NCI-H510A (cell line): ENCODE measurements around the gene FGFRL1.

Source experiments
- DNase-seq: peaks from one replicate; lab custom pipeline; 2025; lab: John Stamatoyannopoulos, UW

Gene FGFRL1

DNA sequence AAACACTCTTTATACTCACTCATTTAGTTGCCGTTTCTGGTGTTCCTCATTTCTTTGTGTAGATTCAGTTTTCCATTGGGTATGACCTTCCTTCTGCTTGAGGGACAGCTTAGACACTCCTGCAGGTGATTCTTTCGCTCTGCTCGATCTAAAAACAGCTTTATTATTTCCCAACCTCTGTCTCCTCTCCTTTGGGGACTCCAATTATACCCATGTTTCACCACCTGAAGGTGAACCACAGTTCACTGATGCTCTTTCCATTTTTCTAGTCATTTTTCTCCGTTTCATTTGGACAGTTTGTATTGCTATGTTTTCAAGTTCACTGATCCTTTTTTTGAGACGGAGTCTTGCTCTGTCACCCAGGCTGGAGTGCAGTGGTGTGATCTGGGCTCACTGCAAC, 4.6 kb upstream of the FGFRL1 start:
- DNase-seq, result no peak

DNA sequence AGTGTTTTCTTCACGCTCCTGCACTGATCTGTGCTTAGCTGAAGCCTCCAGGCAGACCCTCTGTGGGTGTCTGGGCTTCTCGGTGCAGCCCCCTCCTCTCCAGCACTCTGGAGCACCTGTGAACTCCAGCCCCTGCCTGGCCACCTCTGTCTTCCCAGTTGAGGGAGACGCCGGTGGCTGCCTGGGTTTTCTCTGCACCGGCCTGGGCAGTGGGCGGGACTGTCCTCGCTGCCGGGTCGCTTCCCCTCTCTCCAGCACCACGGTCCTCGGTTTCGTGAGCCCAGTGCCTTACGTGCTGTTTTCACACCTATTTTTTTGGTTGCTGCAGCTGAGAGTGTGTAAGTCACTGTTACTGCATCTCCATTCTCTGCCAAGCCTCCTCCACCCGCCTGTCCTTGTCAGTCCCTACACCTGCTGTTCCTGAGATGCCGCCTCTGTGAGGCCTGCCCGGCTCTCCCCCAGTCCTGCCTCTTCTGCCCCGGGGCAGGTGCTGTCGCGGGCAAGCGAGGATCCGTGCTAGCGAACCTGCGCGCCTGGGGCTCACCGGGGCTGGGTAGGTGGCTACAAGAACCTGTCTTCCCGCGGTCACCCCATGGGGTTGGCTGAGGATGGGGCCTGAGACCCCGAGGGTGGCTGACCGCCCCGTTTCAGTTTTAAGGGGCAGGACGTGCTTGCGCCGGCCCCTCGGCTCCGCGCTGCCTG, 2.4 kb upstream of the FGFRL1 start:
- DNase-seq, result no peak

DNA sequence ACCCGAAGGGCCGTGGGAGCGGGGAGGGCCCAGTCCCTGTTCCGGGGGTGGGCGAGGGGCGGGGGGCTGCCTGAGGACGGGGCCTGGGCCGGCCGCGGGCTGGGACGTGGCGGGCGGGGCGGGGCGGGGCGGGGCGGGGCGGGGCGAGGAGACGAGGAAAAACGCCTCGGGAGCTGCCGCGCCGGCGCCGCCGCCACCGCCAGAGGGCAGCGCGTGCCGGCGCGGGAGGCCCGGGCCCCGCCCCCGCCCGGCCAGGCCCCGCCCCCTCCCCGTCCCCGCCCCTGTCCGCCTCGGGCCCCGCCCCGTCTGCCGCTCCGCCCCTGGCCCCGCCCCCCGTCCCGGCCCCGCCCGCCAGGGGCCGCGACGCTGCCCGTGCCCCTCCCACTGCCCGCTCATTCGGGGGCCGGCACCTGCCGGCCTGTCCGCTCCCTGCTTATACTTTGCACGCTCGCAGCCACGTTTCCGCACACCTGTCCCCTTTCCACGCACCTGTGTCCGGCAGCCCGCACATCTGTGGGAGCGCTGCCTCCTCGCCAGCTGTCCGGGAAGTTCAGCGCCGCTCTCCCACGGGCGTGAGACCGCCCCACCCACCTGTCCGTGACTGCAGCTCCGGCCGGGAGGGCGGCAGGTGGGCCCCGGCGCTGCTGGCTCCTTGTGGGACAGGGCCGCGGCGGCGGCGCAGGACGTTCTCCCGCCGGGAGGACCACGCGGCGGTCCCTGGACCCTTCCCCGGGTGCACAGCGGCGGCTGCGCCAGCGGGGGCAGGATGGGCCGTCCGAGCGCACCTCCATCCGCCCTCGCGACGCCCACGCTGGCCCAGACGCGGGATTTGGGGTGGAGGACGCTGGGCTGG, 1.7 kb upstream of the FGFRL1 start:
- no peak for DNase-seq

DNA sequence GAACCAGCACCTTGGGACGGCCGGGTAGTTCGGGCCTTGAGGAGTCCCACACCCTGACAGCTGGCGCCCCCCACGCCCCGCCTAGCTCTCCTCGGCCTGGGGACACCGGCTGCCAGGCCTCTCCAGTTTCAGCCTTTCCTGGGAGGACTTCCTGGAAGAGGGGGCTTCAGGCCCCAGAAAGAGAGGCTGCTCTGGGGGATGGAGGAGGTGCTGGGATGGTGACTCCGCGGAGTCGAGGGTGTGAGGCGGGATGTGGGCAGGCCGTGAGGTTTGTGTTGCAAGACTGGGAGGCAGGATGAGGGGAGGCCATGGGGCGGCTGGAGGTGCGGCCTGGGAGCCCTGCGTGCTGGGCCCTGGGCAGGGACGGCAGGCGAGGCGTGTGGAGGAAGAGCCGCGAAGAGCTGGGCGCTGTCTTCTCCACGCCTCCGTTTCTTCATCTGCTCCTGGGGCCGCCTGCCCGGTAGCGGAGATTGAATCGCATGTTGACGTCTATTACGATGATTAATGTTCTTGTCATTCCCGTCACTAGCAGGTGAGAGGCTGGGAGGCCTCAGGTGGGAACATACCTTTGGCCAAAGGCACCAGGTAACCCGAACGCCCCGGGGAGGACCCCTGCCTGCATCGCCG, 918 bp upstream of the FGFRL1 start:
- no peak for DNase-seq

DNA sequence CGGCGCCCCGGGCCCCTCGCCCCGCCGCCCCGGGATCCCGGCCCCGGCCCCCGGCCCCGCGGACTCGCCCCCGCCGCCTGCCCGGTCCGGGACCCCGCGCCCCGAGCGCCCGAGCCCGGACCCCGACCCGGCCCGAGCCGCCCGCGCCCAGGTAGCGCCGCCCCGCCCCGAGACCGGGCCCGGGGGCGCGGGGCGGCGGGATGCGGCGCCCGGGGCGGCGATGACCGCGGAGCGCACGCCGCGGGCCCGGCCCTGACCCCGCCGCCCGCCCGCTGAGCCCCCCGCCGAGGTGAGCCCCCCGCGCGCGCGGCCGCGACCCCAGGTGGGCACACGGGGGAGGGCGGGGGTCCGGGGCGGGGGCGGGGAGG, 224 bp downstream of the FGFRL1 start:
- DNase-seq, result no peak

DNA sequence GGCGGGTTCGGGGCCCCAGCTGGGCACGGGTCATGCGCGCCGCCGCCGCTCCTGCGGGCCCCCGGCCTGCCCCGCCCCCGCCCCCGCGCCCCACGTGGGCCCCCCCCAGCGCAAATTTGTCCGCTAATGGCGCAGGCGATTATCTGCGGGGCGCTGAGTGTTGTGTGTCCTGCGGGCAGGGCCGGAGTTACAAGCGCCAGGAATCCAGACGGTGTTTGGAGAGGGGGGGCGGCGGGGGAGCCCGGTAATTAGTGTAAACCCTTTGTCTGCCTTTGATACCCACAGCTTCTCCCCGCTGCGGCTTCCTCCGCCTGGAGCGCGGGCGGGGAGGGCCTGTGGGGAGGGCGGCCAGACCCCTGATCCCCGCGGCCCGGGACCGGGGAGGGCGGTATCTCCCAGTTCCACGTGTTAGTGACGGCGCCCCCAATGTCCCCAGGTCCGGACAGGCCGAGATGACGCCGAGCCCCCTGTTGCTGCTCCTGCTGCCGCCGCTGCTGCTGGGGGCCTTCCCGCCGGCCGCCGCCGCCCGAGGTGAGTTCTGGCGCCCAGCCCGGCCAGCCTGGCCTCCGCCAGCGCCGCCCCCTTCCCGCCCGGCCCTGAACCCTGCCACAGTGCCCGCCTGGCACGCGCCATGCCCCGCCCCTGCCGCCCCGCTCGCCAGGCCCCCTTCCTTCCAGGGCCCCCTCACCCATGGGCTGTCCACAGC, 761 bp downstream of the FGFRL1 start:
- DNase-seq, result no peak

DNA sequence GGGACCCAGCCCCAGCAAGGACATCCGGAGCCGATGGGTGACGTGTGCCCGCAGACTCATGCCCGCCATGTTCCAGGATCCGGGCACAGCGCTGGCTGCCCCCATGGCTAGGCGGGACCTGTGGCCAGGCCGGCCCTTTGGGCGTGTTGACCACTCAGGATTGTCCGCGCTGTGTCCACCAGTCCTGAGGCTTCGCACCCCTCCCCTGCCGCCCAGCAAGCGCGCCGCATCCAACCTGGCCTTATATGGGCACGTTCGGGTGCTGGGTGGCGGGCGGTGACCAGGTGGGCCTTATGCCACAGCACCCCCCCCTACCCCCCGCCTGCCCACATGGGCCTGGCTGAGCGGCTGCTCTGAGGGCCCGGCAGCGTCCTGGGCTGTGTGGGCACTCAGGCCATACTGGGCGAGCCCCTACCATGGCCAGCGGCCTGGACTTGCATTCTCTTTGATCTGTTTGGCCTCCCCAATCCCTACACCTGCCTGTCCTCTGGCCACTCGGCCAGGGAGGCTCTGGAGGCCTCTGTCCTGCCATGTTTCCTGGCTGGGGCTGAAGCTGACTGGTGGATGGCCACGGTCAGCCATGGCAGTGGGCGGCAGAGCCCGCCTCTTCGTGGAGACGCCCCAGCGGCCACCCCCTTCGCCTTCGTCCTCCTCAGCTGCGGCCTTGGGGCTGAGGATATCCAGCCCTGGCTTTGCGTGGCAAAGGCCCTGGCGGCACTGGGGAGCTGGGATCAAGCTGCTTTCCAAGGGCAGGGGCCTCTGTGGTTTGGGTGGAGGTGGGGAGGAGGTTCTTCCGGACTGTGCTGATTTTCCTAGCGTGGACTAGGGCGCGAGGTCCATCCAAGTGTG, 2.0 kb downstream of the FGFRL1 start:
- no peak for DNase-seq

DNA sequence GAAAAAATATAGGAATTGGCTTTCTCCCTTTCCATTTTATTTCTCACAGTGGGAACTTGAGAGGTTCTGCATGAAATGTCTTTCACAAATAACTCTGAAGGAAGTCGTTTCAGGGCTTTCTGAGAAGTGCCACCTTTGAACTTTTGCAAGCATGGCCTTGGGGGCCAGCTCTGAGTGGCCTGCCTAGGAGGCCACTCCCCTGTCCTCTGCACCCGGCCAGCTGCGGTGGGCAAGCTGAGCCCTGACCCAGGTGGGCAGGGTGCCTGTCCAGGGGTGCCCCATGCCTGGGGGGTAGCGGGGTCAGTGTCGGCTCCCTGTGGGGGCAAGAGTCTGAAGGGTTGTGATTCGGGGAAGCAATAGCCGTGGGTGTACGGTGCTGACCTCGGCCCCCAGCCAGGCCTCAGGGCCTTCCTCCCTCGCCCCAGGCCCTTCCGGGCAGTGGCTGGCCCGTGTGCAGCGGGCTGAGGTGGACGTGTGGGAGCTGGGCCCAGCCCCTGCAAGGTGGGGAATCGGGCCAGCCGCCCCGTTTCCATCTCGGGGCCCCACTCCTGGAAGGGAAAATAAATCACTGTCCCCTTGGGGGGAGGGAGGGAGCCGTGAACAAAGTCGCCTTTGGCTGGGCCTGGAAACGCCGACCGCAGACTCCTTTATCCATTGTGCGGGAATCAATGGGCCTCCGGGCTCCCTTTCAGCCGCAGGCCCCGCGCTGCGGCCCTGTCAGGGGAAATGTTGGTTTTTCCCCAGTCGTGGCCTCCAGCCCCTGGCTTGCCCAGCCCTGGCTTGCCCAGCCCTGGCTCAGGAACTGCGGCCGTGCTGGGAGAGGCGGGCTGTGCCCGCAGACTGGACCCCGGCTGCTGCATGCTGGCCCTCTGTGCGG, 3.1 kb downstream of the FGFRL1 start:
- no peak for DNase-seq

DNA sequence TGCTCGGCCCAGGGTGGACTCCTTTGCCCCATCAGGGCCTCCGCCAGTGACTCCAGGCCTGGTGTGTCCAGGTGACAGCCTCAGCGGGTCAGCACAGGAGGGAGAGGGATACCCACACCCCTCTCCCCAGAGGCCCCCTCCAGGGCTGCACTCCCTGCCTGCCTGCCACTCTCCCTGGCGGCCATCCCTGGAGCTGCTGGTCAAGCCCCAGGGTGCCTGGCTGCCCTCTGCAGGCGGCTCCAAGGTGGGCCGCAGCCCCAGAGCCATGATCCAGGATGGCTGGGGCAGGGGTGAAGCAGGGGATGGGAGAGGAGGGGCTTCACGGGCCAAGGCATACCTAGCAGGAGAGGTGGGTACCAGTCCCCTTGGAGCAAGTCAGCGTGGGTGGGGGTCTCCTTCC, 3.8 kb downstream of the FGFRL1 start:
- DNase-seq, result no peak

DNA sequence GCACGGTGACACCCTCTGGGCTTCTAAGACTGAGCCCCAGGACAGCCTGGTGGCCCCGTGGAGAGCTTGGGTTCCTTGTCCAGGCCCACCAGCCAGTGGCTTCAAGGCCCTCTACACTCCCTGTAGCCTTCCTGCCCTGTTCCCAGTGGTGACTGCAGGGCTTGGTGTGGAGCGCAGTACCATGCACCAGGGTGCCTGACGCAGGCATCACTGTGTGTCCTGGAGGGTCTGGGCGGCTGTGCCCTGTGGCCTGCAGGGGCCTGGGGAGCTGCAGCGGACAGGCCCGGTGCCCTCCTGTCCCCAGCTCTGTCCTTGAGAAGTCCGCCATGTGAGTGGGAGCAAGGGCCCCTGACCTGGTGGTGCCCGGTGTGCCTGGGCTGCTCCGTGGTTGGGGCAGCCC, 4.3 kb downstream of the FGFRL1 start:
- no peak for DNase-seq

DNA sequence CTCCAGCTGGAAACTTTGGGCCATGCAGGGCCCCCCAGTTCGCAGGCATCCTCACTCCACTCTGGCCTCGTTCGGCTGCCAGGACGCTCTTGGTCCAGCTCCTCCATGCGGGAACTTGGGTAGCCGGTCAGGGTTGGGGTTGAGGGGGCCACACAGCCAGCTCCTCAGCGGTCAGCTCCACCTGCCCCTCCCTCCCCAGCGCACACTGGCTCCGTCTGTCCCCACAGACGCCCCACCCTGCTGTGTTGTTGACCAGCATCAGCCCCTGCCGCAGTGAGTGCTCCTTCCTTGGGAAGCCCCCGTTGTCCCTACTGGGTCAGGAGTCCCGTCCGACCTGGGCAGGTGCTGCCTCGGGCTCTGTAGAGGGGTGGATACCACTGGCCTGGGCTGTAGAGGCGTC, 5.8 kb downstream of the FGFRL1 start:
- no peak for DNase-seq

DNA sequence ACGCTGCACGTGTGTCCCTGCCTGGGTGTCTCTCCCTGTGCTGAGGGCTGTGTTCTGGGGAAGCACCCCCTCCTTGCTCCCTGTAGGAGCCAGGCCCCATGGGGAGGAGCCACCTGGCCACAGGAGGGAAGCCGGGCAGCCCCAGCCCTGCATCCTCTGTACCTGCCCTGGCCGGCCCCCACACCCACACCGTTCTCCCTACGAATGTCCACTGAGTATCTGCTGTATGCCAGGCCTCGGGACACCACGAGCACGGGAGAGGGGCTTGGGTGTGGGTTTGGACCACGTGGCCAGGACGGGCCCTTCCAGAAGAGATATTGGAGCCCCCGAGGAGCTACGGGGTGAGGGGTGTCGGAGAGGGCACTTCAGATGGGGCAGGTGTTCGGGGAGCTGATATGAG, 6.3 kb downstream of the FGFRL1 start:
- DNase-seq, result no peak

DNA sequence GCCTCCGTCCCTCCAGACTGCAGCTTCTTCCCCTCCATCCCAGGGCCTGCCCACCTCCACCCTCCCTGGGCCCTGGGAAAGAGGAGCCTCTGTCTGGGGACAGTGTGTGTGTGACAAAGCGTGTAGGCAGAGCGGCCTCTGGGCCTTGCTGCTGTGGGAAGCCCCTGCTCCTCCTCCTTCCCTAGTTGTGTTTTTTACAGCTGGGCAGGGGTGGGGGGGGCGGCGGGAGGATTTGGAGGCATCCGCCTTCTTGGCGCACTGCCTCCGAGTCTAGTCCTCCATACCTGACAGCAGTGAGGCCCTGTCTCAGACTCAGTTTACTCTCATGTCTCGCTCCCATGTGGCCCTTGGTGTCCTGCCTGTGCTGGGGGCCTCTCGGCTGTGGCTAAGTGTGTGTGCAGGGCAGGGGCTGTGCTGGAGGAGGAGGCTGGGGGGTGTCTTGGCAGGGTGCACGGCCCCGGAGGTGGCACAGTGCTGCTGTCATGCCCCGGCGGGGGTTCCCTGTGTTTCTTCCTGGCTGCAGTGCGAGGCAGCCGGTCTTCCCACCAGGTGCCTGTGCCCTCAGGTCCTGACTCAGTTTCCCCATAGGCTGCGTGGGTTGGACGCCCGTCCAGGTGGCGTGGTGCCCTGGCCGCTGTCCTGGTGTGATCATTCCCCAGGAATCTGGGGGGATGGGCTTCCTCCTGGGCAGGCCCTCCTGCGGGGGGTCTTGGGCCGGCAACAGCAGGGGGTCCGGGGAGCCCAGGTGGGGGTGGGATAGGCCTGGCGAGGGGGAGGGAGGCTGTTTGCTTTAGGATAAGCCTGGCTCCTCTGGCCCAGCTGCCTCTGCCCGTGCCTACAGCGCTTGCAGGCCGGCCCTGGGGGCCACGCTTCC, 7.0 kb downstream of the FGFRL1 start:
- DNase-seq, result no peak

DNA sequence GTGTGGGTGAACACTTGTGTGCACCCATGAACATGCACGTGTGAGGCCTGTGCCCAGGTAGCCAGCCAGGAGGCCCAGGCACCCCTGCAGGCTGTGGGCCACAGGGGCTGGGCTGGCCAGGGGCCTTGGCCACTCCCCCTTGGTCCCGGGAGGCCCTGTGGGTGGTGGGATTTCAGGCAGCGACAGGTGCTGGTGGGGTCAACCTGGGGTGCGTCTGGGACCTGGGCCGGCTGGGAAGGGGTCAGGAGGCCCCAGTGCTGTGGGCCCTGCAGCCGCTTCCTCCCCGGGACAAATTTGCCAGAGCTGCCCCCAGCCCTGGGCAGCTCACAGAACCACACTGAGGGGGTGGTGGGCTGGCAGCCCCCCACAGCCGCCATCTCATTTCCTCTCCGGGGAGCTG, 7.9 kb downstream of the FGFRL1 start:
- no peak for DNase-seq

DNA sequence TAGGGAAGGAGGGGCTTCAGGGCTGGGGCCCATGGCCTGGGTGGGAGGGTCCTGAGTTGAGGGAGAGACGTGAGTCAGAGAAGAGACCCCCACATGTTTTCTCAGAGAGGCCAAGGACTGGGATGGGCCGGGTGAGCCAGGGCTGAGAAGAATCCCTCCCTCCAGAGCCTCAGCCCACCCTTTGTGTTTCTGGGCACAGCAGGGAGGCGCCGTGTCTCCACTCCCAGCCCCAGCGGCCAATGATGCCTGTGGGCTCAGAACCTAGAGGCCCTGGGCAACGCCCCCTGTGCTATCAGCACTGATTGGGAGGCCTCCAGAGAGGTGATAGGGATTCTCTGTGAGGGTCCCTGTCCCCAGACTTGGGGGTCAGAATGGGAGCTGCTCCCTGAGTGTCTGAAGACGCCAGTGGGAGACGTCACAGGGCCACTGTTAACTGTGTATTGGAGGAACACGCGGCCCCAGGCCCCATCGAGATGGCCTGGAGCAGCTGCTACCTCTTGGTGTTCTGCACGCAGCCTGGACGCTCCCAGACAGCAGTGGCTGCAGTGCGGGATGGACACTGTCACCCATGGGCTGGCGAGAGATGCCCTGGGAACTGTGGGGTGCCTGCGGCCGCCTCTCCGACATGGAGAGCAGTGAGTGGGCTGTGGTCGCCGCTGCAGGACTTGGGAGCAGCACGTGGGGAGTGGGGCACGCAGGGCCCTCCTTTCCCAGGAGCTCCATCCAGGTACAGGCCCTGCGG, 8.5 kb downstream of the FGFRL1 start:
- no peak for DNase-seq

DNA sequence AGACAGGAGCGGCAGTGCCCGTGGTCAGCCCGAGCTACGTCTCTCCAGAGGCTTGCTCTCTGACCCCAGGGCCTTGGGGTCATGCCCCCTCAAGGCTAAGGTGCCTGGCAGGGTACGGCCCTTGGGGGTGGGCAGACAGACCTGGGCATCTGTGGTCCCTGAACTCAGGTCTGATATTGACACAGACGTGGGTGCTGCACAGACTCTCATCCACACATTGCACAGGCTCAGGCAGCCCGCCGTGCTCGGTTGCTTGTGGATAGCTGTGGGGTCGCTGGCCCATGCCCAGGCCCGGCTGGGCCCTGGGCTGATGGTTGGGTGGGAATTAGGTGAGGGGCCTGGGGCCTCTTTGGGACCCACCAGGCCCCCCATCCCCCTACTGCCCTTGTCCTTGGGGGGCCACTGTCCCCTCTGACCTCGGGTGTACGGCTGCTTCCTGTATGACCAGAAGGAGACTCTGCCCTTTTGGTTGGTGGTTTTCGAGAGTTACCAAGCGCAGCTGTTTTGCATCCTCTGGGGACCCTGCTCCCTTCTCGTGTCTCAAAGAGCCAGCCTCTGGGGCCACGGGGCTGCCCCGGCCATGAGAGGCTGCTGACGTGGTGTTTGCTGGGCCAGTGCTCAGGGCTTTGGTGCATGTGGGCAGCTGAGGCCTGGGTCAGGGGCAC, 10.1 kb downstream of the FGFRL1 start:
- no peak for DNase-seq

DNA sequence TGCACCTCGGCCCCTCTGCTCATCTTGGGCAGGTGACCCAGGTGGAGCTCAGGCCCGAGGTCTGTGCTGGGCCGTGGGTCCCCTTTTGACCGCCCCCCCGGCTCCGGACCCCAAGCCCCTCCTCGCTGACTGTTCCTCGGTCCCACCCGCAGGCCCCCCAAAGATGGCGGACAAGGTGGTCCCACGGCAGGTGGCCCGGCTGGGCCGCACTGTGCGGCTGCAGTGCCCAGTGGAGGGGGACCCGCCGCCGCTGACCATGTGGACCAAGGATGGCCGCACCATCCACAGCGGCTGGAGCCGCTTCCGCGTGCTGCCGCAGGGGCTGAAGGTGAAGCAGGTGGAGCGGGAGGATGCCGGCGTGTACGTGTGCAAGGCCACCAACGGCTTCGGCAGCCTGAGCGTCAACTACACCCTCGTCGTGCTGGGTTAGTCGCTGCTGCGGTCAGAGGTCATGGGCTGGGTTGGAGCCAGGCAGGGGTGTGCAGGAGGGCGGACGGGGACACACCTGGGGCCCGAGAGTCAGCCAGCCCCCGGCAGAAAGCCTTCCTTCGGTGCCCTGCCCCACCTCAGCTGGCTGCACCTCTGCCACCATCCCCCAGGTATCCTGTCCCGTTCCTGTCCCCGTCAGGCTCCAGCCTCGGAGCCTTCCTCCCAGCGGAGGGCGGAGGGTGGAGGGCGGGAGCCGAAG, 10.8 kb downstream of the FGFRL1 start:
- no peak for DNase-seq

DNA sequence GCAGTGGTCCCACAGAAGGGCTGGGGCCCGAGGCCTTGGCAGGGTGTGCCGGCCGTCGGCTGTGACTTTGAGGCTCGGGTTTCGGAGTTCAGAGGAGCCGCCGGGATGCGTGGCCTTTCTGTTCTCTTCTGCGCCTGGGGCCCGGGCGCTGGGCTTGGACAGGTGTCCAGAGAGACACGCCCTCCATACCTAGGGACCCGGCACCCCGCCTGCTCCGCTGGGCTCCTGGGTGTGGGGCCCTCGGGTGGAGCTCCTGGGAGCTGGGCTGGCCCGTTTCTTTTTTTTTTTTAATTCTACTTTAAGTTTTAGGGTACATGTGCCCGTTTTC, 11.3 kb downstream of the FGFRL1 start:
- no peak for DNase-seq
